ENCODE results near the gene RERE.

RERE gene

DNA sequence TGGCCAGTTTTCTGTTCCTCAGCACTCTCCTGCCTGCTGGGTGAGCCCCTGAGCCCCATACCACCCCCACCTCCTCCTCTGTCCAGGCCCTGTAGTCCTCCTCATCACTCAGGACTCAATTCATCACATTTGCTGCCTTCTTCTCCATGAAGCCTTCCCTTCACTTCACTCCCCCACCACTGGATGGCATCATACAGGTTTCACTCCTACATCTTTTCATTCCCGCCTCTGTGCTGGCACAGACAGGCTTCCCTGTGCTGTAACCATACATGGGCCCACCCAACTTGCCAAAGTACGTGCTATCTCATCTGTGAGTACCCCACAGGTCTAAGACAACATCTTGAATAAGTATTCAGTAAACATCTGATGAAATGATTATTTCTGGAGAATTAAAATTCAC lies 442.6 kb downstream of the RERE start:
- CTCF ChIA-PET, result no interaction called here
- peak; percentile 59 for DNase-seq (ENCODE audit: extremely low spot score)
- TF ChIP-seq SP1 (IDR thresholded peaks at IDR 0.05) (no peak), TARDBP (IDR thresholded peaks at IDR 0.05) (no peak), ZNF384 (IDR thresholded peaks at IDR 0.05) (no peak), FOXK2 (IDR thresholded peaks at IDR 0.05) (no peak), BHLHE40 (IDR thresholded peaks at IDR 0.05; ENCODE audit: borderline replicate concordance) (no peak), FOXA1 (IDR thresholded peaks at IDR 0.05) (no peak), ARNT (IDR thresholded peaks at IDR 0.05) (no peak), FOXM1 (IDR thresholded peaks at IDR 0.05; ENCODE audit: borderline replicate concordance) (no peak), HDGF (IDR thresholded peaks at IDR 0.05; ENCODE audit: borderline replicate concordance) (no peak), L3MBTL2 (conservative IDR thresholded peaks at IDR 0.05) (no peak), CTBP1 (IDR thresholded peaks at IDR 0.05; ENCODE audit: borderline replicate concordance) (no peak), NFRKB (IDR thresholded peaks at IDR 0.05) (no peak), LEF1 (IDR thresholded peaks at IDR 0.05; ENCODE audit: borderline replicate concordance) (no peak), ELF4 (IDR thresholded peaks at IDR 0.05) (no peak), SUZ12 (IDR thresholded peaks at IDR 0.05) (no peak)
- TF ChIP-seq, protein P1, sequence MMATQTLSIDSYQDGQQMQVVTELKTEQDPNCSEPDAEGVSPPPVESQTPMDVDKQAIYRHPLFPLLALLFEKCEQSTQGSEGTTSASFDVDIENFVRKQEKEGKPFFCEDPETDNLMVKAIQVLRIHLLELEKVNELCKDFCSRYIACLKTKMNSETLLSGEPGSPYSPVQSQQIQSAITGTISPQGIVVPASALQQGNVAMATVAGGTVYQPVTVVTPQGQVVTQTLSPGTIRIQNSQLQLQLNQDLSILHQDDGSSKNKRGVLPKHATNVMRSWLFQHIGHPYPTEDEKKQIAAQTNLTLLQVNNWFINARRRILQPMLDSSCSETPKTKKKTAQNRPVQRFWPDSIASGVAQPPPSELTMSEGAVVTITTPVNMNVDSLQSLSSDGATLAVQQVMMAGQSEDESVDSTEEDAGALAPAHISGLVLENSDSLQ (IDR thresholded peaks at IDR 0.05), result no peak
- POLR2A ChIA-PET, result no interaction called here

DNA sequence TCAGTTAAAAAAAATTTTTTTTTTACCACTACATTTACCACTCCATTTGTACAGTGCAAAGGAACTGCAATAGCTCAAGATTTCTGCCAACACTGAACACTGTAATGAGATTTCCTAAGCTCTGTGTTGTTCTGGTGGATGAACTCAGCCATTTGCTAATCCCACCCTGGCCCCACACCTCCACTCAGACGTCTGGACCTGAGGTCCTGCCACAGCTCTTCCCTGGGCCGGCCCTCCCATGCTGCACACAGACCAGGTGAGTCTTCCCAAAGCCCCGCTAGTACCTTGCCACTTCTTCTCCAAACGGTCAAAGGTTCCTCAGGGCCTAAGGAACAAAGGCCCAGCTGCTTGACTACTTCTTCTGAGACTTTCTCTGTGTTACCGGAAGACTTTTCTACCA lies 443.1 kb downstream of the RERE start:
- TF ChIP-seq NFRKB (IDR thresholded peaks at IDR 0.05), result no peak
- POLR2A ChIA-PET, result no interaction called here
- no peak for DNase-seq (ENCODE audit: extremely low spot score)
- CTCF ChIA-PET, result interaction anchor here (0.7 kb wide), 2 partner anchors 12 to 475 kb away, joined by 3 read pairs; no protein-coding TSS in a partner anchor

DNA sequence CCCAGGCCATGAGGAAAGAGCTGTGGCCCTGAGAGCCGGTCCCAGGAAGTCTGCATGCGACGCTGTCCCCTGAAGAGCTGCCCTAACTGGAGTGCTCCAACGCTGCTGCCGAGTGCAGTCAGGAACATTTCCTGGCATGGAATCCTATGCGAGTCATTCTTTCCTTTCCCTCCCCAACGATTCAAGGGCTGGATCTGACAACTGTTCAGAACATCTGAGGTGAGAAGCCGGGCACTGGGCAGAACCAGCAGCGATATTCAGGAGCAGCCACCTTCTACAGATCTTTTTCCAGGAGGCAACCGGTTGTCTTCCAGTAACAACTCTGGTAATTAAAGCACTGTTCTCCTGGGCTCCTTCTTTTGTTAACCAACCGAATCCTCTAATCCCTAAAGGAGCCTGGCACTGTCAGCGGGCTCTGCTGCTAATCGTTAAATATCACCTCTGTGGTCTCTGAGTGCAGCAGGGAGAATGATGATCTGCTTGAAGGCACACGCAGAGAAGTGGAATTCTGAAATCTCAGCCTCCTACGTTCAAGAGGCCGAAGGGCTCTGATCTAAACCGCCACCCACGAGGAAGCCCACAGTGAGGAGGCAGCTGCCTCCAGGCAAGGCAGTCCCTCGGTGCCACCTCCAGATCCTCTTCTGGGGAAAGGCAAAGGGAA lies 443.7 kb downstream of the RERE start:
- no peak for DNase-seq (ENCODE audit: extremely low spot score)
- POLR2A ChIA-PET, result no interaction called here
- TF ChIP-seq LEF1 (IDR thresholded peaks at IDR 0.05; ENCODE audit: borderline replicate concordance) (no peak), ARNT (IDR thresholded peaks at IDR 0.05) (no peak), SUZ12 (IDR thresholded peaks at IDR 0.05) (no peak), L3MBTL2 (conservative IDR thresholded peaks at IDR 0.05) (no peak), CTBP1 (IDR thresholded peaks at IDR 0.05; ENCODE audit: borderline replicate concordance) (no peak), ZNF384 (IDR thresholded peaks at IDR 0.05) (no peak), FOXK2 (IDR thresholded peaks at IDR 0.05) (no peak), ELF4 (IDR thresholded peaks at IDR 0.05) (no peak), FOXA1 (IDR thresholded peaks at IDR 0.05) (no peak), TARDBP (IDR thresholded peaks at IDR 0.05) (no peak), SP1 (IDR thresholded peaks at IDR 0.05) (no peak), NFRKB (IDR thresholded peaks at IDR 0.05) (no peak), FOXM1 (IDR thresholded peaks at IDR 0.05; ENCODE audit: borderline replicate concordance) (no peak), BHLHE40 (IDR thresholded peaks at IDR 0.05; ENCODE audit: borderline replicate concordance) (no peak), HDGF (IDR thresholded peaks at IDR 0.05; ENCODE audit: borderline replicate concordance) (no peak)
- TF ChIP-seq, protein P1 (IDR thresholded peaks at IDR 0.05), result no peak
- CTCF ChIA-PET, result interaction anchor here (0.7 kb wide), 2 partner anchors 12 to 475 kb away, joined by 3 read pairs; no protein-coding TSS in a partner anchor

DNA sequence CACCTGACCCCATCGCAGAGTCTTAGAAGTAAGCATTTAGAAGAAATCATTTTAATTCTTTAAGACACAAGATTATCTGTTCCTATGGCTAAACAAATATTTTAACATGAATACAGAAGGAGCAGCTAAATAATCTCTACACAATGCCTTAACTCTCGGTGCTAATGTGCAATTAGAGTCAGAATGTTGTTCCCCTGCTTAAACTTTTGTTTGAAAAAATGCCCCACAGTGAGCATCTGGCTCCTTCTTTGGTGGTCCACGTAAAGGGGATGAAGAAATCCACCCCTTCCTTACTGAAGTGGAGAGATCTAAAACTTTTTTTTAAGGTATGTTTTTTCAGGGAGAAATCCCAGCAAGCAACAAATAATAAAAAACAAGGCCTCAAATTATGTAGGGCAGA lies 444.3 kb downstream of the RERE start:
- ChIA-PET POLR2A (no interaction called here), CTCF (no interaction called here)
- DNase-seq (ENCODE audit: extremely low spot score), result no peak
- TF ChIP-seq BHLHE40 (IDR thresholded peaks at IDR 0.05; ENCODE audit: borderline replicate concordance) (no peak), L3MBTL2 (conservative IDR thresholded peaks at IDR 0.05) (no peak), FOXK2 (IDR thresholded peaks at IDR 0.05) (no peak), CTBP1 (IDR thresholded peaks at IDR 0.05; ENCODE audit: borderline replicate concordance) (no peak), FOXM1 (IDR thresholded peaks at IDR 0.05; ENCODE audit: borderline replicate concordance) (no peak), SP1 (IDR thresholded peaks at IDR 0.05) (no peak), TARDBP (IDR thresholded peaks at IDR 0.05) (no peak), FOXA1 (IDR thresholded peaks at IDR 0.05) (no peak), ELF4 (IDR thresholded peaks at IDR 0.05) (no peak), ZNF384 (IDR thresholded peaks at IDR 0.05) (no peak), HDGF (IDR thresholded peaks at IDR 0.05; ENCODE audit: borderline replicate concordance) (no peak), LEF1 (IDR thresholded peaks at IDR 0.05; ENCODE audit: borderline replicate concordance) (no peak), NFRKB (IDR thresholded peaks at IDR 0.05) (no peak), SUZ12 (IDR thresholded peaks at IDR 0.05) (no peak)
- TF ChIP-seq, protein P1 (IDR thresholded peaks at IDR 0.05), result no peak

DNA sequence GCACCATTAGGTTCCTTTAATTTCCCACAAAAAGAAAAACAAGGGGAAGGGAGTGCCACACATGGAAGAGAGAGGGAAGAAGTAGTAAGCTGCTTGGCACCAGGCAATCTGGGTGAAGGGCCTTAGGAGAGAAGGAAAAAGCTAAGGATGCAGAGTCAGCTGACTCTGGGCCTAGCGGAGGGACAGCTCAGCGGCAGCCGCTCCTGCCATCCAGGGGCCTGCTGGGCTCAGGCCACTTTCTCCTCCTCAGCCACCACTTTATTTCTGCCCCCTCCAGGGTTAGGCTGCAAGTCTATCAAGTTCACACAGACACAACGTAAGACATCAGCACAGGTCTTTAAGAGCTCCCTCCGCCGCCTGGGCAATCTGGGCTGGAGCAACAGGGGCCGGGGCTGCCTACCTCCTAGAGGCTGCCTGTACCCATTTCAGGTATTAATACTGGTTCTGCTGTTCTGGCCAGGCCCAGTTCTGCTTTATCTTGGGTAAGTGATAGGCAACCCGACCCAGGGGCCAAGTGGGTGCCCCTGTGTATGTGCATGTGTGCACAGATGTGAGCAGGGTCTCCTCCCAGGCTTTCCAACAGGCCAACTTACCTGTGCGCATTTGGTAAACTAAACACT lies 446.0 kb downstream of the RERE start:
- ChIA-PET CTCF (interaction anchor here (0.9 kb wide), 1 partner anchor 478 kb away, joined by 3 read pairs; no protein-coding TSS in a partner anchor), POLR2A (no interaction called here)
- no peak for TF ChIP-seq NFRKB (IDR thresholded peaks at IDR 0.05)
- no peak for TF ChIP-seq FOXM1 (IDR thresholded peaks at IDR 0.05; ENCODE audit: borderline replicate concordance)
- TF ChIP-seq L3MBTL2 (conservative IDR thresholded peaks at IDR 0.05), result no peak
- no peak for TF ChIP-seq ARNT (IDR thresholded peaks at IDR 0.05)
- TF ChIP-seq SP1 (IDR thresholded peaks at IDR 0.05), result no peak
- TF ChIP-seq ELF4 (IDR thresholded peaks at IDR 0.05), result no peak
- no peak for TF ChIP-seq HDGF (IDR thresholded peaks at IDR 0.05; ENCODE audit: borderline replicate concordance)
- TF ChIP-seq LEF1 (IDR thresholded peaks at IDR 0.05; ENCODE audit: borderline replicate concordance), result no peak
- TF ChIP-seq FOXA1 (IDR thresholded peaks at IDR 0.05), result no peak
- TF ChIP-seq SUZ12 (IDR thresholded peaks at IDR 0.05), result no peak
- no peak for TF ChIP-seq TARDBP (IDR thresholded peaks at IDR 0.05)
- no peak for TF ChIP-seq BHLHE40 (IDR thresholded peaks at IDR 0.05; ENCODE audit: borderline replicate concordance)
- TF ChIP-seq FOXK2 (IDR thresholded peaks at IDR 0.05), result no peak
- TF ChIP-seq, protein P1 (IDR thresholded peaks at IDR 0.05), result no peak
- TF ChIP-seq ZNF384 (IDR thresholded peaks at IDR 0.05), result no peak
- TF ChIP-seq CTBP1 (IDR thresholded peaks at IDR 0.05; ENCODE audit: borderline replicate concordance), result no peak
- DNase-seq (ENCODE audit: extremely low spot score), result no peak
